DMS53 (cell line): ENCODE data around the gene CARD10.

Experiments
- DNase-seq: peaks from one replicate; lab custom pipeline; 2025; lab: John Stamatoyannopoulos, UW

CARD10 gene

GRCh38 chr22:37519268-37520195 lies at the start of gene CARD10:
Gene CARD10 (minus strand): TSS chr22:37519415. CDS start chr22:37519200, 215 bp downstream.
- peak; percentile 56 for DNase-seq

- DNase-seq, result no peak
These were observed 49.3 kb upstream of the CARD10 start for GRCh38 chr22:37568448-37569008.

- DNase-seq, result no peak
These were observed 48.8 kb upstream of the CARD10 start for GRCh38 chr22:37568012-37568411.

GRCh38 chr22:37566903-37567798 lies 47.9 kb upstream of the CARD10 start:
- DNase-seq, result peak; percentile 71

- no peak for DNase-seq
These were observed 47.2 kb upstream of the CARD10 start for GRCh38 chr22:37566329-37566837.

GRCh38 chr22:37565830-37566229 lies 46.6 kb upstream of the CARD10 start:
- DNase-seq, result no peak

GRCh38 chr22:37564111-37564711 lies 45.0 kb upstream of the CARD10 start:
- DNase-seq, result no peak

- DNase-seq, result peak; percentile 52
These were observed 44.2 kb upstream of the CARD10 start for GRCh38 chr22:37563153-37564081.

- DNase-seq, result no peak
These were observed 43.0 kb upstream of the CARD10 start for GRCh38 chr22:37562049-37562875.

GRCh38 chr22:37561212-37562048 lies 42.2 kb upstream of the CARD10 start:
- peak; percentile 63 for DNase-seq

GRCh38 chr22:37560608-37561211 lies 41.5 kb upstream of the CARD10 start:
- no peak for DNase-seq

- peak; percentile 36 for DNase-seq
These were observed 40.8 kb upstream of the CARD10 start, which contains the start of gene CDC42EP1 for GRCh38 chr22:37559901-37560607. Gene CDC42EP1 (plus strand): TSS chr22:37560480. CDS start chr22:37566350, 5,870 bp downstream.

- DNase-seq, result no peak
These were observed 40.3 kb upstream of the CARD10 start for GRCh38 chr22:37559521-37559900.

GRCh38 chr22:37558815-37559214 lies 39.6 kb upstream of the CARD10 start:
- DNase-seq, result no peak

- DNase-seq, result peak; percentile 39
These were observed 38.2 kb upstream of the CARD10 start for GRCh38 chr22:37557321-37558001.

GRCh38 chr22:37556710-37557109 lies 37.5 kb upstream of the CARD10 start:
- no peak for DNase-seq

GRCh38 chr22:37555029-37555428 lies 35.8 kb upstream of the CARD10 start:
- no peak for DNase-seq
